Measurements from ENCODE around the gene ANKRD33. TPM values are rescaled to one million over a fixed set of nuclear protein-coding genes. Genes with fewer than 3 reads are reported as not detected.

Gene ANKRD33
- total RNA-seq, 2 experiments from 2014 or later, result not detected

DNA sequence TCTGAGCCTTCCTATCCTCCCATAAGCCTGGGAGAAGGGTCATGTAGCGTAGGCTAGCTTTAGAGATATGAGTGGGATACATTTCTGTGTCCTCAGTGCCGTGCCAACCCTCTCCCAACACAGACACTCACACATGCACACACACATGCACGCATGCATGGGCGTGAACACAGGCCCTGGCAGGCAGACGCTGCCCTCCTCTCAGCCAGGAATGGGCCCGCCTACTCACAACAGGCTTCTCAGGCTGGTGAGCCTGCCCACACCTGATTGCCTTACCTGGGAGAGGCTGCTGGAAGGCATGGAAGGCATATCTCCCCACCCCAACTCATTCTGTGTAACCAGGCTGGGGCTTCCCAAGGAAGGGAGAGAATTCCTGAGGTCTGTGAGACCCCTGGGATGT is 50.8 kb downstream of the ANKRD33 start:
- H3K9me2 ChIP-seq (ENCODE audit: insufficient read depth, low read length), result no peaks in the 10 kb centered on the region
- H3K79me2 ChIP-seq (ENCODE audit: insufficient read depth, low read depth, low read length), result no peaks in the 10 kb centered on the region
- intact Hi-C loops (cut with micrococcal nuclease; ENCODE audit: unreplicated experiment), result no loop called here
- no TSS peak for BruUV-seq (replicated peaks)
- H3K36me3 ChIP-seq (ENCODE audit: insufficient read depth, low read length), result no peaks in the 10 kb centered on the region
- H3K9me3 ChIP-seq (ENCODE audit: low read length), result no peaks in the 10 kb centered on the region
- H3K4me1 ChIP-seq (ENCODE audit: insufficient read depth, low read length, poor library complexity, severe bottlenecking), result no peaks in the 10 kb centered on the region
- CTCF ChIA-PET (ENCODE audit: unreplicated experiment), result no interaction called here
- POLR2A ChIA-PET, result interaction anchor here (0.7 kb wide), 1 partner anchor 7 kb away, joined by 3 read pairs; no protein-coding TSS in a partner anchor
- H3K4me2 ChIP-seq (ENCODE audit: low read length), result no peak overlapping the region
- H2AFZ ChIP-seq (ENCODE audit: low read length), result no peak overlapping the region
- TF ChIP-seq EZH2phosphoT487 (IDR thresholded peaks at IDR 0.05; ENCODE audit: borderline replicate concordance, low read depth, low read length), result no peak
- TF ChIP-seq, protein P1, sequence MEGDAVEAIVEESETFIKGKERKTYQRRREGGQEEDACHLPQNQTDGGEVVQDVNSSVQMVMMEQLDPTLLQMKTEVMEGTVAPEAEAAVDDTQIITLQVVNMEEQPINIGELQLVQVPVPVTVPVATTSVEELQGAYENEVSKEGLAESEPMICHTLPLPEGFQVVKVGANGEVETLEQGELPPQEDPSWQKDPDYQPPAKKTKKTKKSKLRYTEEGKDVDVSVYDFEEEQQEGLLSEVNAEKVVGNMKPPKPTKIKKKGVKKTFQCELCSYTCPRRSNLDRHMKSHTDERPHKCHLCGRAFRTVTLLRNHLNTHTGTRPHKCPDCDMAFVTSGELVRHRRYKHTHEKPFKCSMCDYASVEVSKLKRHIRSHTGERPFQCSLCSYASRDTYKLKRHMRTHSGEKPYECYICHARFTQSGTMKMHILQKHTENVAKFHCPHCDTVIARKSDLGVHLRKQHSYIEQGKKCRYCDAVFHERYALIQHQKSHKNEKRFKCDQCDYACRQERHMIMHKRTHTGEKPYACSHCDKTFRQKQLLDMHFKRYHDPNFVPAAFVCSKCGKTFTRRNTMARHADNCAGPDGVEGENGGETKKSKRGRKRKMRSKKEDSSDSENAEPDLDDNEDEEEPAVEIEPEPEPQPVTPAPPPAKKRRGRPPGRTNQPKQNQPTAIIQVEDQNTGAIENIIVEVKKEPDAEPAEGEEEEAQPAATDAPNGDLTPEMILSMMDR (conservative IDR thresholded peaks at IDR 0.05; ENCODE audit: low read length), result no peak
- no peaks in the 10 kb centered on the region for H4K20me1 ChIP-seq (ENCODE audit: insufficient read depth, low read length)
- no peak overlapping the region for H3K4me3 ChIP-seq (ENCODE audit: low read depth, low read length, poor library complexity, severe bottlenecking)
- no peak for DNase-seq (ENCODE audit: low spot score)
- H3K27ac ChIP-seq (ENCODE audit: low read depth, low read length, poor library complexity, severe bottlenecking), result no peak overlapping the region

DNA sequence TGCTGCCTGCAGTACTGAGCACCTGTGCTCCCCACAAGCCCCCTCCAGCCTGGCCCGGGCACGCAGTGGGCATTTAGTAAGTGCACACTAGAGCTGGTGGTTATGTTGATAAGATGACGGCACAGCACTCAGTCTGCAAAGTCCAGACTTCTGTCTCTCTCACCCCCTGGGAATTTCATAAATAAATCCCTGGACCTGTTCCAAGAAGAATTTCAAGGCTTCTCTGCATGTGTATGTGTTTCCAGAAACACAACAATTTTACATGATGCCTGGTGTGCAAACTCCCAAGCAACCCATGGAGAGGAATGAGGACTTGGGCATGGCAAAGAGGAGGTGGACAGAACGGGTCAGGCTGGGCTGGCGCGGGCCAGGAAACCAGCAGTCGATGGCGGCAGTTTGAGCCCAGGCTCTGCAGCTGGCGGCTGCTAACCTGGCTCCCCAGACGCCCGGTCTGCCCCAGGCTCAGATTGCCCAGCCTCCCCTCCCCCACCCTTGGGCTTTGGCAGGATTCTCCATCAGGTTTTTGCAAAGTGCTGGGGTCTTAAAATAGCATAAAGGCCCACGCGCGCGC is 53.2 kb downstream of the ANKRD33 start:
- Histone ChIP-seq H4K20me1 (ENCODE audit: insufficient read depth, low read length) (no peaks in the 10 kb centered on the region), H3K4me3 (ENCODE audit: low read depth, low read length, poor library complexity, severe bottlenecking) (no peak overlapping the region), H3K4me2 (ENCODE audit: low read length) (no peak overlapping the region), H3K9me3 (ENCODE audit: low read length) (peaks cover 11% of the 10 kb centered on the region), H3K27ac (ENCODE audit: low read depth, low read length, poor library complexity, severe bottlenecking) (no peak overlapping the region), H3K9me2 (ENCODE audit: insufficient read depth, low read length) (no peaks in the 10 kb centered on the region), H3K36me3 (ENCODE audit: insufficient read depth, low read length) (no peaks in the 10 kb centered on the region), H3K79me2 (ENCODE audit: insufficient read depth, low read depth, low read length) (no peaks in the 10 kb centered on the region), H3K4me1 (ENCODE audit: insufficient read depth, low read length, poor library complexity, severe bottlenecking) (no peaks in the 10 kb centered on the region), H2AFZ (ENCODE audit: low read length) (no peak overlapping the region)
- intact Hi-C loops (cut with micrococcal nuclease; ENCODE audit: unreplicated experiment), result no loop called here
- no peak for TF ChIP-seq EZH2phosphoT487 (IDR thresholded peaks at IDR 0.05; ENCODE audit: borderline replicate concordance, low read depth, low read length)
- TF ChIP-seq, protein P1 (conservative IDR thresholded peaks at IDR 0.05; ENCODE audit: low read length), result no peak
- DNase-seq (ENCODE audit: low spot score), result no peak
- ChIA-PET CTCF (ENCODE audit: unreplicated experiment) (no interaction called here), POLR2A (no interaction called here)
- no TSS peak for BruUV-seq (replicated peaks)

Other genes starting within 250 kb of the ANKRD33 start
- gene FIGNL2, start 39.4 kb upstream of the ANKRD33 start, total RNA-seq (2014; rRNA removed; shearing (Covaris generic)), result not detected in 2 replicates
- gene FIGNL2, start 39.4 kb upstream of the ANKRD33 start, total RNA-seq (2022), result not detected in 2 replicates
- gene ACVRL1, start 19.4 kb downstream of the ANKRD33 start, total RNA-seq (2014; rRNA removed; shearing (Covaris generic)), result not detected in 2 replicates
- gene ACVRL1, start 19.4 kb downstream of the ANKRD33 start, total RNA-seq (2022), result not detected in 2 replicates
- 3.0 and 4.1 TPM in 2 replicates for gene ACVR1B, start 63.6 kb downstream of the ANKRD33 start, total RNA-seq (2014; rRNA removed; shearing (Covaris generic))
- 6.1 and 6.8 TPM in 2 replicates for gene ACVR1B, start 63.6 kb downstream of the ANKRD33 start, total RNA-seq (2022)
- 0.41 and 0.66 TPM in 2 replicates for gene TAMALIN, start 118.8 kb downstream of the ANKRD33 start, total RNA-seq (2014; rRNA removed; shearing (Covaris generic))
- 0.89 and 1.3 TPM in 2 replicates for gene TAMALIN, start 118.8 kb downstream of the ANKRD33 start, total RNA-seq (2022)
- gene NR4A1, start 163.3 kb downstream of the ANKRD33 start, total RNA-seq (2014; rRNA removed; shearing (Covaris generic)), result 25.3 and 29.3 TPM in 2 replicates
- gene NR4A1, start 163.3 kb downstream of the ANKRD33 start, total RNA-seq (2022), result 28.1 and 29.0 TPM in 2 replicates
- gene ATG101, start 181.9 kb downstream of the ANKRD33 start, total RNA-seq (2014; rRNA removed; shearing (Covaris generic)), result 53.9 and 65.5 TPM in 2 replicates
- 30.7 and 38.0 TPM in 2 replicates for gene ATG101, start 181.9 kb downstream of the ANKRD33 start, total RNA-seq (2022)
- not detected in 2 replicates for gene SMIM41, start 191.6 kb downstream of the ANKRD33 start, total RNA-seq (2014; rRNA removed; shearing (Covaris generic))
- gene SMIM41, start 191.6 kb downstream of the ANKRD33 start, total RNA-seq (2022), result not detected in 2 replicates